HUDEP-2 (cell line): Measurements from ENCODE around the gene ANKRD40.
A peak's percentile ranks its signal among the peaks of the same experiment; 100 is the strongest.
"Not testable (repeated sequence)": the region's sequence is repeated elsewhere in the genome, so short reads cannot be mapped to it uniquely, and the experiment has no call there.

Source experiments
- DNase-seq, 76 experiments: peaks; one replicate each; lab custom pipeline; 2025; ENCODE audit not compliant: unreplicated experiment in 76 of 76; lab: John Stamatoyannopoulos, UW

Gene ANKRD40, protein sequence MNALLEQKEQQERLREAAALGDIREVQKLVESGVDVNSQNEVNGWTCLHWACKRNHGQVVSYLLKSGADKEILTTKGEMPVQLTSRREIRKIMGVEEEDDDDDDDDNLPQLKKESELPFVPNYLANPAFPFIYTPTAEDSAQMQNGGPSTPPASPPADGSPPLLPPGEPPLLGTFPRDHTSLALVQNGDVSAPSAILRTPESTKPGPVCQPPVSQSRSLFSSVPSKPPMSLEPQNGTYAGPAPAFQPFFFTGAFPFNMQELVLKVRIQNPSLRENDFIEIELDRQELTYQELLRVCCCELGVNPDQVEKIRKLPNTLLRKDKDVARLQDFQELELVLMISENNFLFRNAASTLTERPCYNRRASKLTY

DNA sequence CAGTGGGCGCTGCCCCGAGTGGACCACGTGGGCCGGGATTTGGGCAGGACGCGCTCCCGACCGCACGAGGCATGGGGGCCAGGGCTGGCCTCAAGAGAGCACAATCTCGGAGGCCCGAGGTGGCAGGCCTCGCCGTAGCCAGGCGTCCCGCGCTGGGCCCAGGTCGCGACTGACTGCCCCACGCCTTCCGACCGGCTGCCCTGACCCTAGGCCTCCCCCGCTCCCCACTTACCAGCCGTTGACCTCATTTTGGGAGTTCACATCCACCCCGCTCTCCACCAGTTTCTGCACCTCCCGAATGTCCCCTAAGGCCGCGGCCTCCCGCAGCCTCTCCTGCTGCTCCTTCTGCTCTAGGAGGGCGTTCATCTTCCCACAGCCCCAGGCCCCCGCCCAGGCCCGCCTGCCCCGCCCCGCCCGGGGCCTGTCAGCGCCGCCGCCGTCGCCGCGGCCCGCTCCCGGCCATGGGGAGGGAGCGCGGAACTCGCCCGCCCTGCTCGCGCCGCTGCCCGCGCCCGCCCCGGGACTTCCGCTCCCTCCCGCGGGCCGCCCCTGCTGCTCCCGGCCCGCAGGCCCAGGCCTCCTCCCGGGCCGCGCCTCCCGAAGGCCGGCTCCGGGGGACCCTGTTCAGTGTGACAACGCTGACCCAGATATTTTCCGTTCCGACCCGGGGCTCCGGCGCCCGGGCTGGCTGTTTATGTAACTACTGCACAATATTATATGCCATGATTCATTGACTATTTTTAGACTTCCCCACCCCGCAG lies at the start of gene ANKRD40:
ANKRD40 (minus strand) TSS at position 626 of the 761 bp plus-strand sequence; CDS start at position 366, 260 bp downstream.
- DNase-seq = peak in 74 of 76 experiments; percentile 15 to 91 (median 78)

DNA sequence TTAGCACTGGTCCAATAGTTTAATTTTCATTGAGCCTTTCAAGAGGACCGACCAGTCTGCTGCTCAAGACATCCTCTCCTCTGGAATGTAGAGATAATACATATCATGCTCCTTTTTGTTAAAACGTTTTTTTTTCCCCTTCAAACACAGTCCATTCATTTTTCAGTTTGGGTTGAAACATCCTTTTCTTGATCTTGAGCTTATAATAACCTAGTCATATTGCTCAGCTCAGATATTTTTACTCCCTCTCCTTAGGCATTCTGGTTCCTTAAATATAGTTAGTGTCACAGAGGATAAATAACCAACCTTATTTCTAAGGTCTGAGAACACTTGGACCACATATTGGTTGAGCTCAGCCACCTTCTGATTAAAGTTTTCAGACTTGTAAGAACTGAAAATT lies 46.8 kb upstream of the ANKRD40 start:
- no peak for DNase-seq

DNA sequence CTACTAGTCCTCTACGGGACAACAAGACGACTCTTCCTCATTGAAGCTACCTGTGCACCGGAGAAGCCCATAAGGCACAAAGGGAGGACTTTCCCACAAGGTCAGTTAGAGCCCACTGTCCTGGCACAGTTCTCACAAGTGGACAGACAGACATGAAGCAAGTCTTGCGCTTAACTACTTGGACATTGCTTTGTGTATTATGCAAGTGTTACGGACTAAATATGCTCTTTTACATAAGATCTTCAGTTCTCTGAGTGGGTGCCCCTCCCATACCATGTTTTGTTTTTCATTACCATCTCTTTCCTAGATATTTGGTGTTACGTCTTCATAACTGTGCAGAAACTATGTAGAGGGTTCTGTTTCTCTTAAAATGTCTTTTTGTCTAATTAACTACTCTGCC lies 41.5 kb upstream of the ANKRD40 start:
- DNase-seq = no peak

DNA sequence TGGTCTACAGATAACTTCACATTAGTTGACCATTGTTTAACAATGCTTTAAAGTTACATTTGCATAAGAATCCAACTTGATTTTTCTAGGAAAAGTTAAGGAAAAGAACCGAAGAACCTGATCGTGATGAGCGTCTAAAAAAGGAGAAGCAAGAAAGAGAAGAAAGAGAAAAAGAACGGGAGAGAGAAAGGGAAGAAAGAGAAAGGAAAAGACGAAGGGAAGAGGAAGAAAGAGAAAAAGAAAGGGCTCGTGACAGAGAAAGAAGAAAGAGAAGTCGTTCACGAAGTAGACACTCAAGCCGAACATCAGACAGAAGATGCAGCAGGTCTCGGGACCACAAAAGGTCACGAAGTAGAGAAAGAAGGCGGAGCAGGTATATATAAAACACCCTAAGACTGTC lies 37.9 kb upstream of the ANKRD40 start:
- DNase-seq = no peak

DNA sequence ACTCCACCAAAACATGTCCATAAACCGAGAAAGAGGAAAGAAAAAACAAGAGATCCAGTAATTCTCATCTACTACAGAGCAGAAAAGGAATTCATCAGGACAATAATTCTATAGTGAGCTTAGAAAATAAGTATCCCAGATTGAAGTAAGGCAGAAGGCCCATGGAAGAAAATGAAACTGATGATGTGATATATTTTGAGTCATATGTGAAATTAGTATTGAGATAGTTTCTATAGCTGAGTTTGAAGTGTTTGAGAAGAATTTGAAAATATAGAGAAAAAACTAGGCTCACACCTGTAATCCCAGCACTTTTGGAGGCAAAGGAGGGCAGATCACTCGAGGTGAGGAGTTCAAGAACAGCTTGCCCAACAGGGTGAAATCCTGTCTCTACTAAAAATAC lies 31.4 kb upstream of the ANKRD40 start:
- no peak for DNase-seq

DNA sequence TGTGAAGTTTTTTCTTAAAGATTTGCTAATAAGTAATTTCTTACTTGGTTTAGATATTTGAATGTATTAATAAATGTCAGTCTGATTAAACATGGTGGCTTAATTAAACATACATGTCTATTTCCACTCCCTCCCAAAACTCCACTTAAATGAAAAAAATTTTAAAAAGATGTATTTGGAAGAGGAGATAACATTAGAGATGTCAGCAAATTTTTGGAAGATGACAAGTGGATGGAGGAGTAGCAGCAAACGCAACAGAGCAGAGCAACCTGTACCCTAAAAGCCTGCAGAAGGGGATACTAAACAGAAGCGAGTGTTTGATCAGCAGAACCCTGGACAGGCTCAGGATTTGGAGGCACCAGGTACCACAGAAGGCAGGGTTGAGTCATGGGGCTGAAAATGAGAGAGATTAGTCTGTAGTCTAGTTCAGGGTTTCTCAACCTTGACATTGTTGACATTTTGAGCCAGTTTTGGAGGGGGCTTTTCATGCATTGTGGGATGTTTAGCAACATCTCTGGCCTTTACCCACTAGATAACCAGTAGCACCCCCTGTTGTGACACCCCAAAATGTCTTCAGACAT lies 29.5 kb upstream of the ANKRD40 start:
- DNase-seq = no peak

DNA sequence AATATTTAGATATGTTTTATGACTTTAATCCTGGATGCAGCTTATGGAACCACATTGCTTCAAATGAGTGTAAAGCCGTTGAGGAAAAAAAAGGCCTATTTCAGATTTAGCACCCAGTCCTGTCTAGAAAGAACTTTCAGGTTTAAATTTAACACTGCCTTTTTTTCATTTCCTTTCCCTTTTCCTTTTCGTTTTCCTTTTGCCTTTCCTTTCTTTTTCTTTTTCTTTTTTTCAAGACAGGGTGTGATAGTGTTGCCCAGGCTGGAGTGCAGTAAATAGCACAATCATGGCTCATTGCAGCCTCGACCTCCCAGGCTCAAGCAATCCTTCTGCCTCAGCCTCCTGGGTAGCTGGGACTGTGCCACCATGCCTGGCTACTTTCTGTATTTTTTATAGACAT lies 27.6 kb upstream of the ANKRD40 start:
- no peak for DNase-seq

DNA sequence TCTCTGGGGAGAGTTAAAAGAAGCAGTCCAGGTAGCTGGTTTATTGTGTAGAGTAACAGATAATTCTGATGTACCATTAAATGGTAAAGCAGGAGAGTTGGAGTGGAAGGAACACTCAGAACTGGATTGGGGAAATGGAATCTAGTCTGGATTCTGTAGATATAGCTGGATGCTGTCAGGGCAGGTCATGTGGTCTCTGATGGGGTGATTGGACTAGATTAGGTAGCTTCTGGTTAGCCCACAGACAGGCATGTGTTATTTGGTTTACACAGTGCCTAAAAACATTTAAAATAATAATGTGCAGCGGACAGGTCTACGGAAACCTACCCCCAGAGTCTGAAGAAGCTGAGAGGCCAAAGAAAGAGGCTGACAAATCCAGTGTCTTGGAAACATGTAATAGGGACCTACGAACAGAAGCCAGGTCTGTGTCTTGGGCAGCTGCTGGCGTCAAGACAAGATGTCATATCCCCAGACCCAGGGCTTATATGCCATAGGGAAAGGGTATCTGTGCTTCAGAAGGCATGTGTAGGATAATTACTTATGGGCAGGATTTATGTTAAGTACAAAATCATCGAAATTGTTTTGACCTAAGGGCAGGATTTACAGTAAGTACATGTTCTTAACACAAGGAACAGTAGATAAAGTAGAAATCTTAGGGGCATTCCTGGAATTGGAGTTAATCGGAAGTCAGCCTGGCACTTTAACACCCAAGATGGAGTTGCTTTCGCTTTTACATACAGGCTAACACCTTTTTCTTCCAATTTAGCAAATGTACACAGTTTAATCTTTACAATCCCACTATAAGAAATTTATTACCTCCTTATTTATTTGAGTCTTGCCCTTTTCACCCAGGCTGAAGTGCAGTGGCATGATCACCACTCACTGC lies 24.1 kb upstream of the ANKRD40 start:
- DNase-seq = peak in 10 of 76 experiments; percentile 1 to 35 (median 18)

DNA sequence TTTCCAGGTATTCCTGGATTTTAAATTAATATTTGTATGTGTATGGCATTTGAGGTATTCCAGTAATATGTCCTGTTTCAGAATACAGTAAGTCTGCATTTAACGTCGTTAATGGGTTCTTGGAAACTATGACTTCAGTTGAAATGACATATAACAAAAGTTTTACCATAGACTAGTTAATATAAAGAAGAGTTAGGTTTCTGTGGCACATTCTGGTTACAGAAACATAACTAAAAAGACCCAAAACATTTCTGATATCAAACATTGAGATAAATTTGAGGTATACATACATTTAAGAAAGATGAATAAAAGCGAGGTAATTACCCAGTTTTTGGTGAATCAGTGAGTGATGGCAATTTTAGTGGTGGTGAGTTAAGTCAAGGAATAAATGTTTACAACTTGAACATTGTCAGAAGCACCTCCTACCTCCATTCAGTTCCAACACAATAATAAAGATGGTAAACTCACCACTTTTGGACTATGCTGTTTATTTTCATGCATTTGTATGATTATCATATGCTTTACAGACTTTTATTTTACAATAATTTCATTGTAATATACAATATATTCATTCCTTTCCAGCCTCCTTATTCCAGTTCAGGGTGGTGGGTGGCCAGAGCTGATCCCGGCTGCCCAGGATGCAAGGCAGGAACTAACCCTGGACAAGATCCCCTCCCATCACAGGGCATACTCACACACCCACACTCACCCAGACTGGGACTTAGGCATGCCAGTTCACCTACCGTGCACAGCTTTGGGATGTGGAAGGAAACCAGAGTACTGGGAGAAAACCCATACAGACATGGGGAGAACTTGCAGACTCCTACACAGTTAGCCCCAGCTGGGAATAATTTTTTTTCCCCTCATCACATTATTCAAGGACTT lies 21.4 kb upstream of the ANKRD40 start:
- no peak for DNase-seq

DNA sequence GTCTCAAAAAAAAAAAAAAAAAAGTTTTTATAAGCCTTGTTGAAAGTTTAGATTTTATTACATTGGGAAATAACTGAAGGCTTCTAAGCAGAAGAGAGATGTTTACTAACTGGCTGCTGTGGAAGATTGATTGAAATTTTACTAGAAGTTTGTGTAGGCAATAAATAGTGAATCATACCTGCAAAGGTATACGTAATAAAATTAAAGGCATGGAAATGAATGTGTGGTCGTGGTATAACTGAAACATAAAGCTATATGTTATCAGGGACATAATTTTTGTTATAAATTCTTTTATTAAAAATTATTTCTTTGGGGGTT lies 20.4 kb upstream of the ANKRD40 start:
- no peak for DNase-seq

DNA sequence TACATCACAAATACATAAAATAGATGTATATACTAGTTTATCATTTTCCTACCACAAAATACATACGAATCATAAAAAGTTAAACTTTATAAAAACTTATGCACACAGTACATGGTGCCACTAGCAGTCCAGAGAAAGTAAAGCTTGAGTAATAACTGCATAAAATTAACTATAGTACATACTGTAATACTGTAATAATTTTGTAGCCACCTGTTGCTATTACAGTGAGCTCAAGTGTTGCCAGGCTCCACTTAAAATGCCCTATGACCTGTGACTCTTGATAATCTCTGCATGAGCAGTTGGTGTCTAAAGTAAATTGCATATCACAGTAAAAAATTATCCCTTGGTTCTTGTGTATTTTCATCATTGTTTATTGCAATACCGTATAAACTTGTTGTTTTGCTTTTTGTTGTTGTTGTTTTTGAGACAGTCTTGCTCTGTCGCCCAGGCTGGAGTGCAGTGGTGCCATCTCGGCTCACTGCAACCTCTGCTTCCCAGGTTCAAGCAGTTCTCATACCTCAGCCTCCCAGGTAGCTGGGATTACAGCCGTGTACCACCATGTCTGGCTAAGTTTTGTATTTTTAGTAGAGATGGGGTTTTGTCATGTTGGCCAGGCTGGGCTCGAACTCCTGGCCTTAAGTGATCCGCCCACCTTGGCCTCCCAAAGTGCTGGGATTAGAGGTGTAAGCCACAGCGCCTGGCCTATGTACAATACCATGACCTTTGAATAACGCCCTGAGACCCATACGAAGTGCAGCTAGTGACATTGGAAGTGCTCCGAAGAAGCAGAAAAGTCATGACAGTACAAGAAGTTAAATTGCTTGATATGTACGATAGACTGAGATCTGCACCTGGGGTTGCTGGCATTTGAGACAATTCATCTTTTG lies 18.3 kb upstream of the ANKRD40 start:
- DNase-seq = no peak

DNA sequence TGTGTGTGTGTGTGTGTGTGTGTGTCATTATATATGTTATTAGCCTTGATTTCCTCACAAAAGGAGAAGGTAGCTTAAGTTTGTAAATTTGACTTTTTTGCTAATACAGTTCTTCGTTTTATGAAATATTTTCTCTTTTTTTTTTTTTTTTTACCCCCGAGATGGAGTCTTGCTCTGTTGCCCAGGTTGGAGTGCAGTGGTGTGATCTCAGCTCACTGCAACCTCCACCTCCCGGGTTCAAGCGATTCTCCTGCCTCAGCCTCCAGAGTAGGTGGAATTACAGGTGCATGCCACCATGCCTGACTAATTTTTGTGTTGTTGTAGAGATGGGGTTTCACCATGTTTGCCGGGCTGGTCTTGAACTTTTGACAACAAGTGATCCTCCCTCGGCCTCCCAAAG lies 16.9 kb upstream of the ANKRD40 start:
- not testable (repeated sequence) for DNase-seq

DNA sequence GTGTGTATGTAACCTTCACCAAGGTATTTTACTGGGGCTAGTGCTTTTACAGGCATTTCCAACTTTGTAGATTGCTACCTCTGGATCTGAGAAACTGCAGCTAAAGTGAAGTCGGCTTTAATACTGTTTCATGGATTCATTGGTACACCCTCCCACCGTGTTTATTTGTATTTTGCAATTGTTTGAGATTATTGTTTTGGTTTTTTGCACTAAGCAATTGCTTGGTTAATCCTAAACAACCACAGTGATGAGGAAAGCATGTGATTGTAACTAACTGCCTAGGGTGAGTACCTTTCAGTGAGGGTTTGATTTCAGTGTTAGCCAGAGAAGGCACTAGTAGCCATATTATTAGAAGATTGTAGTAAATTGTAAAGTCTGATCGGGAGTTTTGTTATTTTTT lies 15.0 kb upstream of the ANKRD40 start:
- DNase-seq = no peak

DNA sequence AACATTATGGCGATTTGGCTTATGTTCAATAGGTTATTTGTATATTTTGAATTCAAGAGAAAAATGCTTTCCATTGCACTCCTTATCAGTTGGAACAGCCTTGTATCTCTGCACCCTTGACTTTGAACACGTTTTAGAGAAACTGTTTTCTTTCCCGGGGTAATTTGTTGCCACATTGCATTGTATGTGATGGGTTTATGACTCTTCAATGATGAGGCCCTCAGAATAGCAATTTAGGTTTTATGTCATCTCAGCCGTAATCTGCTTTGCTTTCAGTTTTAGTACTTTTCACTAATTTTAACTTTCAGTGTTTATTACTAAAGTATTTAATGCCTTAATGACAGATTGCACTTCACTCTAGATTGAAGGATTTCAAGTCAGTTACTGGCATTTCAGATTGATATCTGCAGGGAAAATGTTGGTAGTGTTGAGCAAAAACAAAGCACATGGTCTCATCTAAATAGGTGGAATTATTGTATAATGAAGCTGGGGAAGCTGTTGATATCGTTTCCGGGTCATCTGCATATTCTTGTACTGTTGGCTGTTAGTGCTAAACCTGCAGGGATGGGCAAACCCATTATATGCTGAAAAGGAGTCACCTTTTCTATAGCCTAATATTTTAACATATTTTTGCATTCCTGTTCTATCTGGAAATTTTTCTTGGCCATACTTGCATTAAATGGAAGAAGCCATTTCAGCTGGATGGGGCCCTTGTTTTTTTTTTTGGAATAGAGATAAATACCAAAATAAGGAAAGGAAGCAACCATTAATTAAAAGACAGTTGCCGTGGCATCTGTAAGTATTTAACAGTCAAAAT lies 13.7 kb upstream of the ANKRD40 start:
- peak in 23 of 76 experiments; percentile 8 to 53 (median 28) for DNase-seq

DNA sequence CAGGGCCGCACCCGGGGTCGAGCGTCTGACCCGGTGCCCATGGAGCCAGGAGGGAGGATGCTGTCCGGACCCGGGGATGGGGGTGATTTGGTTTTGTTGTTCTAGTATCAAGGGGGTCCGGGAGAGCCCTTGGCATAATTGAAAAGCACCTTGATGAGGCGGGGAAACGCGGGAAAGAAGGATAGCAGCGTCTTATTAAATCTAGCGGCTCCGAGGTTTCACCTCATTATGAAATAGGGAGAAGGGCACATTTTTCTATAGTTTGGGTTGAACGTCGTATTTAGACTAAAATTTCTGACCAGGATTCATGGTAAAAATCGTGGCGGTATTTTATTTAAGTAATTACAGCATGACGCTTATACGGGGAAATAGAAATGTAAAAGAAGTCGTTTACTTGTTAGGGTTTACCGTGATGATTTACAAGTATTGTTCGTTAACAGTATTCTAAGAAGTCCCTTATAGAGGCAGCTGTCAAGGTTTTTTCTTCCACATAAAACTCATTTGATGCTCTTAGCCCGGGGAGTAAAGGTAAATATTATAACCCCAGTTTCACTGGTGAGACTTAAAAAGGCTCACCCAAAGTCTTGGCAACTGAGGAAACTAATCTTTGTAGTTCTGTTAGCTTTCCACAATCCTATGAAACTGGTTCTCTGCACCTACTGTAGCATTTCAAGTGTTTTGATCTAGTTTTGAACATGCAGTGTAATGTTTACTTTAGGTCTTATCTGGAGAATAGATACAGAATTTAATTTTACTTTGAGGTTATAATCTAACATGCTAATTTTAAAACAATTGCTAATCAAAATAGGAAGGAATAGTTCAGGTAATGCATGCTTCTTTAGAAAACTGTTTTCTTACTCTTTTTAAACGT lies 12.4 kb upstream of the ANKRD40 start:
- DNase-seq = peak in 3 of 76 experiments; percentile 28 to 37 (median 31)

DNA sequence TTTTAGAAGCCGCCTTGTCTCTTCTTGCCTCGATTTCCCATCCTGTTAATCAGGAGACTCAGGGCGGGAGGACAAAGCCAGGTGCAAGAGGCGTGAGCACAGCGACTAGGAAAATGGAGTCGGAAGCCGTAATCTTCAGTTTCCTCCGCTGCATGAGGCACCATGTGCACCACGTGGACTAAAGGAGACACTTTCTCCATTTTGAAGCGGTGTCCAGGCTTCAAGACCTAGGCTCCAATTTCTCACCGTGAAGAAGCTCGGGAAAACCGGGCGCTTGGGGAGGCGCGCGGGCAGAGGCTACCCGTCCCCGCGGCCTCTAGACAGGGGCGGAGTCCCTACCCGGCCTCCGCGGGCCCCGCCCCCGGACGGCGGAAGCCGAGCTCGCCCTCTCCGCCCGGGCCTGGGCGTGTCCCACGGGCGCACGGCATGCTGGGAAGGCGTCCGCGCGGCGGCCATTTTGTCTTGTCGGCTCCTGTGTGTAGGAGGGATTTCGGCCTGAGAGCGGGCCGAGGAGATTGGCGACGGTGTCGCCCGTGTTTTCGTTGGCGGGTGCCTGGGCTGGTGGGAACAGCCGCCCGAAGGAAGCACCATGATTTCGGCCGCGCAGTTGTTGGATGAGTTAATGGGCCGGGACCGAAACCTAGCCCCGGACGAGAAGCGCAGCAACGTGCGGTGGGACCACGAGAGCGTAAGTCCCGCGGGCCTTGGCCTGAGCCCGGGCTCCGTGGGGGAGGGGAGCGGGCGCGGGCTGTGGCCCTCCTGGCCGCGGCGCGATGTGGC lies 11.6 kb upstream of the ANKRD40 start, which contains the start of gene LUC7L3:
LUC7L3 (plus strand) TSS at position 460 of the 780 bp plus-strand sequence; CDS start at position 590, 130 bp downstream.
- peak in 75 of 76 experiments; percentile 36 to 96 (median 86) for DNase-seq
